Measurements from ENCODE around the gene ENDOG. TPM values are rescaled to one million over a fixed set of nuclear protein-coding genes. Genes with fewer than 3 reads are reported as not detected.
"Not testable (repeated sequence)": the region's sequence is repeated elsewhere in the genome, so short reads cannot be mapped to it uniquely, and the experiment has no call there.

The ENDOG gene
- total RNA-seq, 1 experiment from 2014 or later = 32.9 TPM

- DNase-seq = no peak
- Histone ChIP-seq H3K27me3 (ENCODE audit: control insufficient read depth, insufficient read depth, low read length) (no peaks in the 10 kb centered on the region), H3K36me3 (replicated peaks; ENCODE audit: control insufficient read depth, insufficient read depth, low read length) (peaks cover 7% of the 10 kb centered on the region), H3K4me3 (ENCODE audit: insufficient read depth, low read depth, low read length) (peak overlapping the region; percentile 92)
Measured at GRCh38 chr9:128787659-128788058, 30.6 kb upstream of the ENDOG start.

DNA sequence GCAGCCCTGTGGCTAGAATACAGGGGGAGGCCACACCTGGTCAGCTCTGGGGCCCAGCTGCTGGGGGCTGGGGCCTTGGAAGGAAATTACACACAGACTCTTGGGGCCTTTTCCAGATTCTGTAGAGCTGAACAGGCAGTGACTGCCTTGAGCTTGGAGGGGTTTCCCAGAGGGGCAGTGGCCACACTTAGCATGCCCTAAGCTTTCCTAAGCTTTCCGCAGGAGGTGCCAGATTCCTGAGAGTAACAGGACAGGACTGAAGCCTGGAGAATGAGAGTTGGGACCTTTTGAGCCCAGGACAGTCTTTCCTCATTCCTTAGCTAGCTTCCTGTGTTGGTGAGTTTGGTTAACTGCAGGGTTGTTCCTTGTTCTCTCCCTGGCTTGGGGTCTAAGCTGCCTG lies 29.9 kb upstream of the ENDOG start:
- Histone ChIP-seq H3K27me3 (ENCODE audit: control insufficient read depth, insufficient read depth, low read length) (no peaks in the 10 kb centered on the region), H3K36me3 (replicated peaks; ENCODE audit: control insufficient read depth, insufficient read depth, low read length) (peaks cover 12% of the 10 kb centered on the region), H3K4me3 (ENCODE audit: insufficient read depth, low read depth, low read length) (no peak overlapping the region)
- no peak for DNase-seq

- DNase-seq = no peak
- no peaks in the 10 kb centered on the region for H3K27me3 ChIP-seq (ENCODE audit: control insufficient read depth, insufficient read depth, low read length)
- H3K4me3 ChIP-seq (ENCODE audit: insufficient read depth, low read depth, low read length) = no peak overlapping the region
- H3K36me3 ChIP-seq (replicated peaks; ENCODE audit: control insufficient read depth, insufficient read depth, low read length) = peaks cover 12% of the 10 kb centered on the region
Measured at GRCh38 chr9:128790536-128790935, 27.8 kb upstream of the ENDOG start.

DNA sequence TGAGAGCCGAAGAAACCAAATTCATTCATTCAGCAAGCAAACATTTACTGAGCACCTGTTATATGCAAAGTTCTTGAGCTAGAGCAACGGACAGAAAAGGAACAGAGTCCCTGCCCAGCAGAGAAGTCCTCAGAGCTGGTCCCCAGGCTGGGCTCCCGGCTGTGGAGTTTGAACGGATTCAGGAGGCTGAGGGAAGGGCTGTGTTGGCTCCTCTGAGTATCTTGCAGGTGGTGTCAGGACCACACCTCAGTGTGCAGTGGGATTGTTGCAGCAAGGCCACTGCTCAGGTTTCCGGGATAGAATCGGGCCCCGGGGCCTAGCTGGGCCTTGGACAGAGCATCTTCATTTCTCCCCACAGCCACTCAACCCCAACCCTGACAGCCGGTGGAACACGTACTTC lies 26.2 kb upstream of the ENDOG start:
- Histone ChIP-seq H3K4me3 (ENCODE audit: insufficient read depth, low read depth, low read length) (no peak overlapping the region), H3K36me3 (replicated peaks; ENCODE audit: control insufficient read depth, insufficient read depth, low read length) (peaks cover 13% of the 10 kb centered on the region), H3K27me3 (ENCODE audit: control insufficient read depth, insufficient read depth, low read length) (no peaks in the 10 kb centered on the region)
- DNase-seq = no peak

- no peak for DNase-seq
- H3K4me3 ChIP-seq (ENCODE audit: insufficient read depth, low read depth, low read length) = no peak overlapping the region
- peaks cover 14% of the 10 kb centered on the region for H3K36me3 ChIP-seq (replicated peaks; ENCODE audit: control insufficient read depth, insufficient read depth, low read length)
- no peaks in the 10 kb centered on the region for H3K27me3 ChIP-seq (ENCODE audit: control insufficient read depth, insufficient read depth, low read length)
Measured at GRCh38 chr9:128792978-128793686, 25.2 kb upstream of the ENDOG start.

- not testable (repeated sequence) for H3K27me3 ChIP-seq (ENCODE audit: control insufficient read depth, insufficient read depth, low read length); DNase-seq; H3K4me3 ChIP-seq (ENCODE audit: insufficient read depth, low read depth, low read length)
- peaks cover 18% of the 10 kb centered on the region for H3K36me3 ChIP-seq (replicated peaks; ENCODE audit: control insufficient read depth, insufficient read depth, low read length)
Measured at GRCh38 chr9:128794961-128795360, 23.3 kb upstream of the ENDOG start.

- peaks cover 9% of the 10 kb centered on the region for H3K36me3 ChIP-seq (replicated peaks; ENCODE audit: control insufficient read depth, insufficient read depth, low read length)
- no peak for DNase-seq
- no peaks in the 10 kb centered on the region for H3K27me3 ChIP-seq (ENCODE audit: control insufficient read depth, insufficient read depth, low read length)
- no peak overlapping the region for H3K4me3 ChIP-seq (ENCODE audit: insufficient read depth, low read depth, low read length)
Measured at GRCh38 chr9:128798896-128799295, 19.4 kb upstream of the ENDOG start.

DNA sequence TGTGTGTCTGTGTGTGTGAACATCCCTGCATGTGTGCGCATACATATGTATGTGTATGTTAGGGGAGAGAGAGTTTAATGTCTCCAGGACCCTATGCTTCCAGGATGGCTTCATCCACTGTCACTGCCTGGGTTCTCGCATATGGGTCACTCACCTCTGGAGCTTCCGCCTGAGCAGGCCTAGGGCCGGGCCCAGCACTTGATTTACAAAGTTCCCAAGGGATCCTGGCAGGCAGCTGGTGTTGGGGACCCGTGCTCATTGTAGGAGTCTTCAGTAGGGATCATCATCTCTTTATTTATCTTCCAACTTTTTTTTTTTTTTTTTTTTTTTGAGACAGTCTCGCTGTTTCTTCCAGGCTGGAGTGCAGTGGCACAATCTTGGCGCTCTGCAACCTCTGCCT lies 18.2 kb upstream of the ENDOG start:
- H3K4me3 ChIP-seq (ENCODE audit: insufficient read depth, low read depth, low read length) = no peak overlapping the region
- peaks cover 10% of the 10 kb centered on the region for H3K36me3 ChIP-seq (replicated peaks; ENCODE audit: control insufficient read depth, insufficient read depth, low read length)
- no peaks in the 10 kb centered on the region for H3K27me3 ChIP-seq (ENCODE audit: control insufficient read depth, insufficient read depth, low read length)
- DNase-seq = no peak

DNA sequence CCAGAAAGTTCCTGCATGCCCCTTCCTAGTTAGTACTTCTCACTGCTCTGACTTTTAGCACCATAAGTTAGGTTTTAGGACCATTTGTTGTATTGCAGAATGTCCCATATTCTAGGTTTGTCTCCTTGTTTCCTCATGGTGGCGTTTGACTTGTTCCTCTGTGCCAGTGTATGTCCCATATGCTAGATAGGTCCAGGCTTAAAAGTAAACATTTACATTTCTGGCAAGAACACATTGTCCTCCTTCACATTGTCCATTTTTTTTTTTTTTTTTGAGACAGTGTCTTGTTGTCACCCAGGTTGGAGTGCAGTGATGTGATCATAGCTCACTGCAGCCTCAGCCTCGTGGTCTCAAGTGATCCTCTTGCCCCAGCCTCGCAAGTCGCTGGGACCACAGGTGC lies 15.8 kb upstream of the ENDOG start:
- no peak overlapping the region for H3K4me3 ChIP-seq (ENCODE audit: insufficient read depth, low read depth, low read length)
- H3K36me3 ChIP-seq (replicated peaks; ENCODE audit: control insufficient read depth, insufficient read depth, low read length) = peaks cover 15% of the 10 kb centered on the region
- H3K27me3 ChIP-seq (ENCODE audit: control insufficient read depth, insufficient read depth, low read length) = no peaks in the 10 kb centered on the region
- no peak for DNase-seq

DNA sequence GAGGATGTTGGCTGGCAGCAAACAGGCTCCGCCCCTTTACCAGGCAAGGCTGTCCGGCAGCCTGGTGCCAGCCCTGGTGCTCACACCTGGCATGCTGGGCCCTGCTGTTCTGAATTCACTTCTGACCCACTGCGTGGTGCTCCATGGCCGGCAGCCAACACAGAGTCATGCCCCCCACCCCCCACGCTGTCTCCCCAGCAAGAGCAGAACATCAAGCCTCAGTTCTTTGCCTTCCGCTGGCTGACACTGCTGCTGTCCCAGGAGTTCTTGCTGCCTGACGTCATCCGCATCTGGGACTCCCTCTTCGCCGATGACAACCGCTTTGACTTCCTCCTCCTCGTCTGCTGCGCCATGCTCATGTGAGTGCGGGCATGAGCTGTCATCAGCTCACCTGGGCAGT lies 12.6 kb upstream of the ENDOG start:
- DNase-seq = peak; percentile 30
- H3K4me3 ChIP-seq (ENCODE audit: insufficient read depth, low read depth, low read length) = no peak overlapping the region
- H3K27me3 ChIP-seq (ENCODE audit: control insufficient read depth, insufficient read depth, low read length) = no peaks in the 10 kb centered on the region
- peaks cover 13% of the 10 kb centered on the region for H3K36me3 ChIP-seq (replicated peaks; ENCODE audit: control insufficient read depth, insufficient read depth, low read length)

GRCh38 chr9:128807827-128808226 lies 10.5 kb upstream of the ENDOG start:
- no peak overlapping the region for H3K4me3 ChIP-seq (ENCODE audit: insufficient read depth, low read depth, low read length)
- H3K27me3 ChIP-seq (ENCODE audit: control insufficient read depth, insufficient read depth, low read length) = no peaks in the 10 kb centered on the region
- peaks cover 13% of the 10 kb centered on the region for H3K36me3 ChIP-seq (replicated peaks; ENCODE audit: control insufficient read depth, insufficient read depth, low read length)
- DNase-seq = peak; percentile 37

GRCh38 chr9:128808543-128808942 lies 9.8 kb upstream of the ENDOG start:
- H3K4me3 ChIP-seq (ENCODE audit: insufficient read depth, low read depth, low read length) = no peak overlapping the region
- peaks cover 11% of the 10 kb centered on the region for H3K36me3 ChIP-seq (replicated peaks; ENCODE audit: control insufficient read depth, insufficient read depth, low read length)
- H3K27me3 ChIP-seq (ENCODE audit: control insufficient read depth, insufficient read depth, low read length) = no peaks in the 10 kb centered on the region
- peak; percentile 35 for DNase-seq

- H3K4me3 ChIP-seq (ENCODE audit: insufficient read depth, low read depth, low read length) = no peak overlapping the region
- H3K27me3 ChIP-seq (ENCODE audit: control insufficient read depth, insufficient read depth, low read length) = no peaks in the 10 kb centered on the region
- peaks cover 10% of the 10 kb centered on the region for H3K36me3 ChIP-seq (replicated peaks; ENCODE audit: control insufficient read depth, insufficient read depth, low read length)
- DNase-seq = peak; percentile 38
Measured at GRCh38 chr9:128809036-128809599, 9.2 kb upstream of the ENDOG start.

- Histone ChIP-seq H3K27me3 (ENCODE audit: control insufficient read depth, insufficient read depth, low read length) (no peaks in the 10 kb centered on the region), H3K4me3 (ENCODE audit: insufficient read depth, low read depth, low read length) (no peak overlapping the region), H3K36me3 (replicated peaks; ENCODE audit: control insufficient read depth, insufficient read depth, low read length) (peaks cover 10% of the 10 kb centered on the region)
- DNase-seq = peak; percentile 62
Measured at GRCh38 chr9:128809831-128810230, 8.5 kb upstream of the ENDOG start.

DNA sequence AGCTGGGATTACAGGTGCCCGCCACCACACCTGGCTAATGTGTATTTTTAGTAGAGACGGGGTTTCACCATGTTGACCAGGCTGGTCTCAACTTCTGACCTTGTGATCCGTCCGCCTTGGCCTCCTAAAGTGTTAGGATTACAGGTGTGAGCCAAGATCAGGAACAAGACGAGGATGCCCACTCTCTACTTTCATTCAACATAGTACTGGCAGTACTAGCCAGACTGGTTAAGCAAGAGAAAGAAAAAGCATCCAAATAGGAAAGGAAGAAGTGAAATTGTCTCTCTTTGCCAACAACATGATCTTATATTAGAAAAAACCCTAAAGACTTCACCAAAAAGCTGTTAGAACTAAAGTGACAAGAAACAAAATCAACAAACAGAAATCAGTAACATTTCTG lies 7.4 kb upstream of the ENDOG start:
- Histone ChIP-seq H3K36me3 (replicated peaks; ENCODE audit: control insufficient read depth, insufficient read depth, low read length) (peaks cover 8% of the 10 kb centered on the region), H3K4me3 (ENCODE audit: insufficient read depth, low read depth, low read length) (no peak overlapping the region), H3K27me3 (ENCODE audit: control insufficient read depth, insufficient read depth, low read length) (no peaks in the 10 kb centered on the region)
- DNase-seq = no peak

Data from H7 (cell line).